MM.1S (cell line): ENCODE results near the gene BIRC7.

Experiments used
- DNase-seq: peaks from one replicate; pipeline ENCODE4 v3.0.0-alpha.2; 2015
- H2AFZ ChIP-seq: fragments of 300-600 bp; sonication (generic); 2 replicates; pipeline ENCODE4 v1.6.0; 2016; ENCODE audit warnings: antibody characterized with exemption, low read length
- H3F3A ChIP-seq: fragments of 300-600 bp; sonication (generic); 2 replicates; pipeline ENCODE4 v1.6.1; 2016; ENCODE audit warnings: mild to moderate bottlenecking, antibody characterized with exemption, low read length, moderate library complexity, mixed read lengths; ENCODE audit not compliant: insufficient read depth
- H3K27ac ChIP-seq: fragments of 300-600 bp; sonication (generic); 2 replicates; pipeline ENCODE4 v1.5.1; 2016; ENCODE audit warnings: mild to moderate bottlenecking, low read length
- H3K27me3 ChIP-seq: fragments of 300-600 bp; sonication (generic); replicated peaks from 2 replicates; pipeline ENCODE4 v1.6.0; 2016; ENCODE audit warnings: low read length; ENCODE audit not compliant: insufficient read depth
- H3K36me3 ChIP-seq: fragments of 300-600 bp; sonication (generic); replicated peaks from 2 replicates; pipeline ENCODE4 v1.6.1; 2016; ENCODE audit warnings: mild to moderate bottlenecking, low read length, mixed read lengths; ENCODE audit not compliant: insufficient read depth
- H3K4me1 ChIP-seq: fragments of 300-600 bp; sonication (generic); 2 replicates; pipeline ENCODE4 v1.6.1; 2016; ENCODE audit warnings: low read length, mixed read lengths
- H3K4me2 ChIP-seq: fragments of 300-600 bp; sonication (generic); 2 replicates; pipeline ENCODE4 v1.6.0; 2016; ENCODE audit warnings: low read depth, low read length
- H3K4me3 ChIP-seq: fragments of 300-600 bp; sonication (generic); 2 replicates; pipeline ENCODE4 v1.5.1; 2016; ENCODE audit warnings: low read length, mixed read lengths
- H3K79me2 ChIP-seq: fragments of 300-600 bp; sonication (generic); 2 replicates; pipeline ENCODE4 v1.6.1; 2016; ENCODE audit warnings: mixed run types, low read length, mixed read lengths
- H3K9ac ChIP-seq: fragments of 300-600 bp; sonication (generic); 2 replicates; pipeline ENCODE4 v1.6.1; 2016; ENCODE audit warnings: low read length, mixed read lengths
- H3K9me2 ChIP-seq: fragments of 300-600 bp; sonication (generic); replicated peaks from 2 replicates; pipeline ENCODE4 v1.6.1; 2016; ENCODE audit warnings: mild to moderate bottlenecking, low read length, mixed read lengths; ENCODE audit not compliant: insufficient read depth
- H3K9me3 ChIP-seq: fragments of 300-600 bp; sonication (generic); replicated peaks from 2 replicates; pipeline ENCODE4 v1.6.1; 2016; ENCODE audit warnings: mild to moderate bottlenecking, low read length, mixed read lengths; ENCODE audit not compliant: insufficient read depth
- H4K20me1 ChIP-seq: fragments of 300-600 bp; sonication (generic); 2 replicates; pipeline ENCODE4 v1.6.1; 2016; ENCODE audit warnings: mild to moderate bottlenecking, low read length, moderate library complexity, mixed read lengths; ENCODE audit not compliant: insufficient read depth
- CTCF ChIP-seq: fragments of 300-600 bp; sonication (generic); IDR thresholded peaks from 2 replicates; pipeline ENCODE4 v1.5.1; 2016; ENCODE audit warnings: antibody characterized with exemption, low read length, mixed read lengths
- EZH2 ChIP-seq: fragments of 300-600 bp; sonication (generic); optimal IDR thresholded peaks from 2 replicates; pipeline ENCODE3; 2017; ENCODE audit warnings: low read depth, mild to moderate bottlenecking, antibody characterized with exemption, low read length, mixed read lengths
- EZH2phosphoT487 ChIP-seq: fragments of 300-600 bp; sonication (generic); IDR thresholded peaks from 2 replicates; pipeline ENCODE4 v1.6.1; 2018; ENCODE audit warnings: antibody characterized with exemption, low read length

Gene BIRC7

GRCh38 chr20:63259734-63260460 is 24.2 kb downstream of the BIRC7 start:
- Histone ChIP-seq H3K9ac (no peak overlapping the region), H3K79me2 (no peaks in the 10 kb centered on the region), H2AFZ (no peak overlapping the region), H3K27ac (no peak overlapping the region), H4K20me1 (no peaks in the 10 kb centered on the region), H3K4me2 (no peak overlapping the region), H3K4me1 (no peaks in the 10 kb centered on the region), H3K36me3 (no peaks in the 10 kb centered on the region), H3K27me3 (peaks cover 99% of the 10 kb centered on the region), H3K9me2 (no peaks in the 10 kb centered on the region), H3K9me3 (no peaks in the 10 kb centered on the region), H3F3A (no peaks in the 10 kb centered on the region), H3K4me3 (no peak overlapping the region)
- DNase-seq: no peak
- TF ChIP-seq CTCF (no peak), EZH2 (no peak), EZH2phosphoT487 (no peak)

GRCh38 chr20:63260521-63260920 is 24.8 kb downstream of the BIRC7 start:
- Histone ChIP-seq H4K20me1 (no peaks in the 10 kb centered on the region), H3K27ac (no peak overlapping the region), H2AFZ (no peak overlapping the region), H3K4me2 (no peak overlapping the region), H3K9ac (no peak overlapping the region), H3K36me3 (no peaks in the 10 kb centered on the region), H3F3A (no peaks in the 10 kb centered on the region), H3K27me3 (peaks cover 99% of the 10 kb centered on the region), H3K4me3 (no peak overlapping the region), H3K9me2 (no peaks in the 10 kb centered on the region), H3K9me3 (no peaks in the 10 kb centered on the region), H3K4me1 (no peaks in the 10 kb centered on the region), H3K79me2 (no peaks in the 10 kb centered on the region)
- DNase-seq: no peak
- no peak for TF ChIP-seq EZH2phosphoT487
- no peak for TF ChIP-seq CTCF
- no peak for TF ChIP-seq EZH2

GRCh38 chr20:63261060-63261794 is 25.5 kb downstream of the BIRC7 start:
- H3K4me1 ChIP-seq: no peaks in the 10 kb centered on the region
- DNase-seq: no peak
- no peaks in the 10 kb centered on the region for H3K36me3 ChIP-seq
- no peak overlapping the region for H3K4me2 ChIP-seq
- H3F3A ChIP-seq: no peaks in the 10 kb centered on the region
- no peak for TF ChIP-seq EZH2
- no peak for TF ChIP-seq CTCF
- TF ChIP-seq EZH2phosphoT487: 0 out of 2 replicates have a peak, but pooled peaks have one; percentile 50
- no peaks in the 10 kb centered on the region for H3K79me2 ChIP-seq
- H3K27me3 ChIP-seq: peaks cover 99% of the 10 kb centered on the region
- H3K9me3 ChIP-seq: no peaks in the 10 kb centered on the region
- no peak overlapping the region for H2AFZ ChIP-seq
- H3K9ac ChIP-seq: no peak overlapping the region
- H3K9me2 ChIP-seq: no peaks in the 10 kb centered on the region
- H3K4me3 ChIP-seq: no peak overlapping the region
- no peak overlapping the region for H3K27ac ChIP-seq
- H4K20me1 ChIP-seq: no peaks in the 10 kb centered on the region
